Thyroid gland (tissue), 4 donors: ENCODE results near the gene SETD7.

Source experiments
- POLR2A ChIP-seq, 2 donors: fragments of 450-650 bp; IDR thresholded peaks; one replicate each; pipeline ENCODE4 v1.6.1; 2017; ENCODE audit warnings: antibody characterized with exemption in 2 of 2, mild to moderate bottlenecking in 2 of 2, moderate library complexity in 1 of 2
- TF ChIP-seq, protein P1 (sequence below), 6 experiments: fragments of 200-600 bp in 3 of 6; fragments of 450-650 bp in 3 of 6; sonication (generic) in 3 of 6; IDR thresholded peaks; one replicate each; pipeline ENCODE4 v1.5.1; 2016 to 2019; ENCODE audit warnings: antibody characterized with exemption in 6 of 6, mild to moderate bottlenecking in 2 of 6, inconsistent platforms in 1 of 6, moderate library complexity in 1 of 6

GRCh38 chr4:139515531-139515958, 40.5 kb downstream of the SETD7 start:
- TF ChIP-seq, protein P1, sequence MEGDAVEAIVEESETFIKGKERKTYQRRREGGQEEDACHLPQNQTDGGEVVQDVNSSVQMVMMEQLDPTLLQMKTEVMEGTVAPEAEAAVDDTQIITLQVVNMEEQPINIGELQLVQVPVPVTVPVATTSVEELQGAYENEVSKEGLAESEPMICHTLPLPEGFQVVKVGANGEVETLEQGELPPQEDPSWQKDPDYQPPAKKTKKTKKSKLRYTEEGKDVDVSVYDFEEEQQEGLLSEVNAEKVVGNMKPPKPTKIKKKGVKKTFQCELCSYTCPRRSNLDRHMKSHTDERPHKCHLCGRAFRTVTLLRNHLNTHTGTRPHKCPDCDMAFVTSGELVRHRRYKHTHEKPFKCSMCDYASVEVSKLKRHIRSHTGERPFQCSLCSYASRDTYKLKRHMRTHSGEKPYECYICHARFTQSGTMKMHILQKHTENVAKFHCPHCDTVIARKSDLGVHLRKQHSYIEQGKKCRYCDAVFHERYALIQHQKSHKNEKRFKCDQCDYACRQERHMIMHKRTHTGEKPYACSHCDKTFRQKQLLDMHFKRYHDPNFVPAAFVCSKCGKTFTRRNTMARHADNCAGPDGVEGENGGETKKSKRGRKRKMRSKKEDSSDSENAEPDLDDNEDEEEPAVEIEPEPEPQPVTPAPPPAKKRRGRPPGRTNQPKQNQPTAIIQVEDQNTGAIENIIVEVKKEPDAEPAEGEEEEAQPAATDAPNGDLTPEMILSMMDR (IDR thresholded peaks at IDR 0.05): no peak
- no peak for TF ChIP-seq POLR2A (IDR thresholded peaks at IDR 0.05)
